K562 treated with DMSO at 1 percent for 48 hours (cell line): ENCODE results near the gene ZNF627. TPM values are rescaled to one million over a fixed set of nuclear protein-coding genes. Genes with fewer than 3 reads are reported as not detected.

ENCODE experiments used
- total RNA-seq: library from RNA; unstranded; fragments of 300-600 nt; gene quantifications from 2 replicates; pipeline ENCODE4 v1.2.3, GENCODE V29; 2022; ENCODE audit warnings: low replicate concordance; ENCODE audit errors: extremely low read depth

ZNF627 gene
- total RNA-seq: not detected in 2 replicates

GRCh38 chr19:11597202-11598102 is at the start of gene ZNF627:
Gene ZNF627, plus strand, starts transcription at chr19:11597483. Its CDS starts 145 bp downstream, at chr19:11597628.

DNA sequence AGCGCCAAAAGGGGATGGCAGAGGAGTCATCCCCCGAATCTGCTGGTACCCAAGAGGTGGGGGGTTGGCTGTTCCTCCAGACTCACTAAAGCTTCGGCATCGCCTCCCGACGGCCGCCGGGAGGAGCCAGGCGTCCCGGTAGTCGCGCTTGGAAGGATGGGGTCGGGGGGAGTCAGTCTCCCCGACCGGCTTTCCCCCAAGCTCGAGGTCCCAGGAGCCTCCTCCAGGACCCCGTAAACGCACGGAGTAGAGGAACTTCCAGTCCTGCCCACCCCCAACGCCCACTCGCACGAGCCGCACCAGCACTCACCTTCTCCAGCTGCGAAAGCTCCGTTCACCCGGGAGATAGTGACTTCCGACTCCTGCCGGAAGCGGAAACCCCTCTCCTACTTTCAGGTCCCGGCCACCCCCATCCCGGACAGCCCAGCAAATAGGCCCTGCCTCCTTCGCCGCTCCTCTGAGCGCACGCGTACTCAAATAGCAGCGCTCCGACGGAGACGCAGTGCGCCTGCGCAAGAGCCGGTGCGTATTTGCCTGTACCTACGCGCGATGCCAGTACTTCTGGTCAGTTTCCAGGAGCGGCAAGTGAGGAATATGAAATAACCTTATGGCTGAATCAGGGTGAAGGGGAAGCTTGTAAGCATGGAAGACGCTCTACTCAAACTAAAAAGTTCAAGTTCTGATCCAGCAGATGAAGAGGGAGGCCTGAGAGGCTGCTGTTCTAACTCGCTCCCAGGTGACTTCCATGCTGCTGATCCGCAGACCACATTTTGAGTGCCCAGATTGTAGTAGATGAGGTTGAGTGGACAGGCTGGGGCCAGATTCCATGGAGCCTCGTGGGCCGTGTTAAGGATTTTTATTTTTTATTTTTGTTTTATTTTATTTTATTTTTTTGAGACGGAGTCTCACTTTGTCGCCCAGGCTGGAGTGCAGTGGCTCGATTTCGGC is 38.1 kb upstream of the ZNF627 start, which contains the start of gene ELOF1:
TSS of gene ELOF1 (minus strand) at position 350 of the 948 bp plus-strand sequence. CDS start 4,883 bp downstream, outside the sequence.

DNA sequence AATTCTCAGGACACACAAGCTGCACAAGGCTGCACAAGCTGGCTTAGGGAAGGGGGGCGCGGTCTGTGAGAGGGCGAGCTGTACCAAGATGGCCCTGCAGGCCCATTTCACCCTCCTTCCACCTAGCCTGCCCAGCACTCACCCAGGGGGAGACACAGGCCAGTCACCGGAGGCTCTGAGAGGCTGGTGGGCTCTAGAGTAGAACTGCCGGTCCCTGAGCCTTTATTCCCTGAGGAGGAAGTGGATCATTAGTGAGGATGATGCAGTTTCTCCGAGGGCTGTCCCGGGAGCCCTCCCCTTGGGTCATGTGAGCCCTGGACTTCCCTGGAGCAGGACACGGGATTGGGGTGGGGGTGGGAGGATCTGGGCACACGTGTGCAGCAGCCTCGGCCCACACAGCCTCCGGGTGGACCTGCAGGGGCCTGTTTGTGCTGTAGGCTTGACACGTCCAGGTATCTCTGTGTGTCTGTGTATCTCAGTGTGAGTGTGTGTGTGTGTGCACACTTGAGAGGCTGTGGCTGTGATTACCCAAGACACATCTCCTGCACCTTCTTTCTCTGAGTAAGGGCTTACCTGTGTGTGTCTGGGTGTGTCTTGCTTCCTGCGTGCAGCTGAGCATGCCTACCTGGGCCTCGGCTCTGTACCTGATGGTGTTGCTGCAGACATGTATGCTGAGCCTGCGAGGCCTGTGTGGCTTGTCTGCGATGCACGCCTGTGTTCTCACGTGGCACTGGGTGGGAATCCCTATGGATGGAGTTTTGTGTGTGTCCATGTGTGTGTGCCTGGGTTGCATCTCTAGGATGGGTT is 19.6 kb upstream of the ZNF627 start, which contains the start of gene ACP5:
TSS of gene ACP5 (minus strand) at position 195 of the 807 bp plus-strand sequence. CDS start 328 bp downstream, outside the sequence.

Other genes starting within 250 kb of the ZNF627 start
- gene PLPPR2, start 242.1 kb upstream of the ZNF627 start, total RNA-seq: not detected in 2 replicates
- not detected in 2 replicates for gene SWSAP1, start 222.8 kb upstream of the ZNF627 start, total RNA-seq
- gene EPOR, start 213.2 kb upstream of the ZNF627 start, total RNA-seq: not detected in 2 replicates
- gene RGL3, start 178.2 kb upstream of the ZNF627 start, total RNA-seq: not detected in 2 replicates
- gene ODAD3, start 162.4 kb upstream of the ZNF627 start, total RNA-seq: not detected in 2 replicates
- 230 TPM in 1 of 2 replicates, not detected in the other for gene PRKCSH, start 161.8 kb upstream of the ZNF627 start, total RNA-seq
- not detected in 2 replicates for gene ELAVL3, start 116.4 kb upstream of the ZNF627 start, total RNA-seq
- not detected in 2 replicates for gene ZNF653, start 91.6 kb upstream of the ZNF627 start, total RNA-seq
- not detected in 2 replicates for gene ECSIT, start 68.3 kb upstream of the ZNF627 start, total RNA-seq
- gene CNN1, start 58.6 kb upstream of the ZNF627 start, total RNA-seq: not detected in 2 replicates
- not detected in 2 replicates for gene ELOF1, start 38.3 kb upstream of the ZNF627 start, total RNA-seq
- gene ACP5, start 19.8 kb upstream of the ZNF627 start, total RNA-seq: not detected in 2 replicates
- gene ZNF823, start 141.5 kb downstream of the ZNF627 start, total RNA-seq: not detected in 2 replicates
- gene ZNF441, start 169.5 kb downstream of the ZNF627 start, total RNA-seq: not detected in 2 replicates
- gene ZNF491, start 201.0 kb downstream of the ZNF627 start, total RNA-seq: not detected in 2 replicates
- gene ZNF440, start 216.8 kb downstream of the ZNF627 start, total RNA-seq: not detected in 2 replicates